Fibroblast of villous mesenchyme (primary cell): ENCODE measurements around the gene NKAIN1. TPM values are rescaled to one million over a fixed set of nuclear protein-coding genes. Genes with fewer than 3 reads are reported as not detected.

Experiments used
- DNase-seq: peaks from one replicate; pipeline ENCODE4 v3.0.0-alpha.2; 2010; ENCODE audit warnings: low read depth
- H3K4me3 ChIP-seq: 2 replicates; pipeline ENCODE4 v1.5.1; 2011; ENCODE audit warnings: low read depth, mild to moderate bottlenecking, low read length
- CTCF ChIP-seq: IDR thresholded peaks from 2 replicates; pipeline ENCODE4 v1.5.1; 2012; ENCODE audit warnings: low read depth, mild to moderate bottlenecking, low read length; ENCODE audit not compliant: insufficient read depth
- total RNA-seq: library from RNA; depleted of rRNA; stranded (reverse); fragments of >200 nt; gene quantifications from 2 replicates; pipeline ENCODE4 v1.2.3, GENCODE V29; 2012

NKAIN1 gene
- total RNA-seq, 1 donor, result not detected

- H3K4me3 ChIP-seq, result no peak overlapping the region
- DNase-seq, result no peak
- no peak for TF ChIP-seq CTCF
Measured at GRCh38 chr1:31161571-31161970, 78.1 kb downstream of the NKAIN1 start.

GRCh38 chr1:31159869-31160611 is 79.6 kb downstream of the NKAIN1 start:
- DNase-seq, result peak; percentile 30
- H3K4me3 ChIP-seq, result no peak overlapping the region
- TF ChIP-seq CTCF, result no peak

GRCh38 chr1:31159323-31159722 is 80.4 kb downstream of the NKAIN1 start:
- TF ChIP-seq CTCF, result no peak
- H3K4me3 ChIP-seq, result no peak overlapping the region
- DNase-seq, result no peak

- peak overlapping the region; percentile 75 for H3K4me3 ChIP-seq
- DNase-seq, result peak; percentile 67
- TF ChIP-seq CTCF, result peak; percentile 34
Measured at GRCh38 chr1:31155216-31155806, 84.4 kb downstream of the NKAIN1 start.

- peak; percentile 73 for DNase-seq
- TF ChIP-seq CTCF, result no peak
- peak overlapping the region; percentile 75 for H3K4me3 ChIP-seq
Measured at GRCh38 chr1:31154632-31155215, 85.0 kb downstream of the NKAIN1 start.

GRCh38 chr1:31154000-31154631 is 85.6 kb downstream of the NKAIN1 start:
- DNase-seq, result no peak
- H3K4me3 ChIP-seq, result peak overlapping the region; percentile 75

More at GRCh38 chr1:31154000-31154631, 85.6 kb downstream of the NKAIN1 start:
- TF ChIP-seq CTCF, result no peak
